Testis (tissue), 2 donors: ENCODE measurements around the gene SPTBN4.

ENCODE experiments used
- POLR2A ChIP-seq: fragments of 450-650 bp; IDR thresholded peaks from one replicate; pipeline ENCODE4 v1.6.1; 2017; ENCODE audit warnings: antibody characterized with exemption, mild to moderate bottlenecking, moderate library complexity
- TF ChIP-seq, protein P1 (sequence below), 3 experiments: fragments of 450-650 bp in 2 of 3; fragments of 200-600 bp in 1 of 3; sonication (generic) in 1 of 3; IDR thresholded peaks; one replicate each; pipeline ENCODE4 v1.5.1; 2016 to 2019; ENCODE audit warnings: antibody characterized with exemption in 3 of 3, mild to moderate bottlenecking in 2 of 3, moderate library complexity in 1 of 3

DNA sequence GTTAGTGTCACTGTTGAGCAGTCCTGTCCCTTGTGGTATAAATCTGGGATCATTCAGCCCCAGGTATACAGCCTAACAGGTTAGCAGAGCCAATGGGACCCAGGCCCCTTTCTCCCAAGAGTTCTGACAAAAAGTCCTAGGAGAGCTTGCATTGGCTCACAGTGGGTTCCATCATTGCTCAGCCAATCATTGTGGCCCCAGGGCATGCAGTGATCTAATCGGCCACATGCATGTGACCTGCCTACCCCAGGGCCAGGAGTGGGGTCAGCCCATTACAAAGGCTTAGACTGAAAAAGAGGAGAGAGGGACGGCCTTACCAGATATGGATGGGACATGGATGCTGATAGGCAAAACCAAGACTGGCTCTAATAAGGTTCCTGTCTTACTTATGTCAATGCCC, 41.1 kb downstream of the SPTBN4 start:
- no peak for TF ChIP-seq POLR2A
- TF ChIP-seq, protein P1, sequence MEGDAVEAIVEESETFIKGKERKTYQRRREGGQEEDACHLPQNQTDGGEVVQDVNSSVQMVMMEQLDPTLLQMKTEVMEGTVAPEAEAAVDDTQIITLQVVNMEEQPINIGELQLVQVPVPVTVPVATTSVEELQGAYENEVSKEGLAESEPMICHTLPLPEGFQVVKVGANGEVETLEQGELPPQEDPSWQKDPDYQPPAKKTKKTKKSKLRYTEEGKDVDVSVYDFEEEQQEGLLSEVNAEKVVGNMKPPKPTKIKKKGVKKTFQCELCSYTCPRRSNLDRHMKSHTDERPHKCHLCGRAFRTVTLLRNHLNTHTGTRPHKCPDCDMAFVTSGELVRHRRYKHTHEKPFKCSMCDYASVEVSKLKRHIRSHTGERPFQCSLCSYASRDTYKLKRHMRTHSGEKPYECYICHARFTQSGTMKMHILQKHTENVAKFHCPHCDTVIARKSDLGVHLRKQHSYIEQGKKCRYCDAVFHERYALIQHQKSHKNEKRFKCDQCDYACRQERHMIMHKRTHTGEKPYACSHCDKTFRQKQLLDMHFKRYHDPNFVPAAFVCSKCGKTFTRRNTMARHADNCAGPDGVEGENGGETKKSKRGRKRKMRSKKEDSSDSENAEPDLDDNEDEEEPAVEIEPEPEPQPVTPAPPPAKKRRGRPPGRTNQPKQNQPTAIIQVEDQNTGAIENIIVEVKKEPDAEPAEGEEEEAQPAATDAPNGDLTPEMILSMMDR (IDR thresholded peaks at IDR 0.05), result no peak
